ENCODE results near the gene RPS6KA4. TPM values are rescaled to one million over a fixed set of nuclear protein-coding genes. Genes with fewer than 3 reads are reported as not detected.

RPS6KA4 gene
- total RNA-seq, 1 donor from 2014 or later = 35.9 TPM

DNA sequence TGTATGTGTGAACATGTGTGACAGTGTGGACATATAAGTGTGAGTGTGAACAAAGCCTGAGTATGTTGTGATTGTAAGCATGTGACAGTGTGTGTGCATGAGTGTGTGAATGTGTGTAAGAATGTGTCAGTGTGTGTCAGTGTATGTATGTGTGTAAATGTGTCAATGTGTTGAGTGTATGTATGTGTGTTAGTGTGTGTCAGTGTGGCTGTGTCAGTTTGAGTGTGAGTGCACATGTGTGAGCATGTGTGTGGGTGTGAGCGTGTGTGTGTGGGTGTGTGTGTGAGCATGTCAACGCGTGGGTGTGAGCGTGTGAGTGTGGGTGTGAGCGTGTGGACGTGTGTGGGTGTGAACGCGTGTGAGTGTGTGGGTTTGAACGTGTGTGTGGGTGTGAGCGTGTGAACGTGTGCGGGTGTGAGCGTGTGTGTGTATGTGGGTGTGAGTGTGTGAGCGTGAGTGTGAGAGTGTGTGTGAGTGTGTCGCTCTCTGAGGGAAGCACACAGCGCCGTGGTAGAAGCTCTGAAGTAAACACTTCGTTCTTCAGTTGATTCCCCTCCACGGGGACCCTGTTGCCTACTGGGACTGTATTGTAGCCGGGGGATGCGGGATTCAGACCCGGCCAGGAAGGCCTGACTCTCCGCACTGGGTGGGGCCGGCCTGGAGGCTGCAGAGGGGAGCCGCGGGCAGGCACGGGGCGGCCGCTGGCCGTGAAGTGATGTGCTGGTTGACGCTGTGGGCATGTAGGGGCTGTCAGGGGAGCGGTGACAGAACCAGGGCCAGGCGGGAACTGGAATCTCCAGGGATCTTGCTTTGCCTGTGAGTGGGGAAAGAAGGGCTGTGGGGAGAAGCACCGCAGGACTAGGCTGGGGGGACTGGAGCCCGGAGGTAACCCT is 21.1 kb downstream of the RPS6KA4 start:
- Mint-ChIP-seq H3K36me3 (ENCODE audit: unreplicated experiment) (no peaks in the 10 kb centered on the region), H3K27ac (ENCODE audit: unreplicated experiment) (no peak overlapping the region), H3K4me1 (ENCODE audit: unreplicated experiment) (no peaks in the 10 kb centered on the region), H3K4me3 (ENCODE audit: unreplicated experiment) (no peak overlapping the region), H3K9me3 (ENCODE audit: unreplicated experiment) (no peaks in the 10 kb centered on the region), H3K27me3 (ENCODE audit: unreplicated experiment) (peaks cover 9% of the 10 kb centered on the region)
- no peak for DNase-seq (ENCODE audit: extremely low spot score, unreplicated experiment)
- TF ChIP-seq, protein P1, sequence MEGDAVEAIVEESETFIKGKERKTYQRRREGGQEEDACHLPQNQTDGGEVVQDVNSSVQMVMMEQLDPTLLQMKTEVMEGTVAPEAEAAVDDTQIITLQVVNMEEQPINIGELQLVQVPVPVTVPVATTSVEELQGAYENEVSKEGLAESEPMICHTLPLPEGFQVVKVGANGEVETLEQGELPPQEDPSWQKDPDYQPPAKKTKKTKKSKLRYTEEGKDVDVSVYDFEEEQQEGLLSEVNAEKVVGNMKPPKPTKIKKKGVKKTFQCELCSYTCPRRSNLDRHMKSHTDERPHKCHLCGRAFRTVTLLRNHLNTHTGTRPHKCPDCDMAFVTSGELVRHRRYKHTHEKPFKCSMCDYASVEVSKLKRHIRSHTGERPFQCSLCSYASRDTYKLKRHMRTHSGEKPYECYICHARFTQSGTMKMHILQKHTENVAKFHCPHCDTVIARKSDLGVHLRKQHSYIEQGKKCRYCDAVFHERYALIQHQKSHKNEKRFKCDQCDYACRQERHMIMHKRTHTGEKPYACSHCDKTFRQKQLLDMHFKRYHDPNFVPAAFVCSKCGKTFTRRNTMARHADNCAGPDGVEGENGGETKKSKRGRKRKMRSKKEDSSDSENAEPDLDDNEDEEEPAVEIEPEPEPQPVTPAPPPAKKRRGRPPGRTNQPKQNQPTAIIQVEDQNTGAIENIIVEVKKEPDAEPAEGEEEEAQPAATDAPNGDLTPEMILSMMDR (IDR thresholded peaks at IDR 0.05) = no peak

DNA sequence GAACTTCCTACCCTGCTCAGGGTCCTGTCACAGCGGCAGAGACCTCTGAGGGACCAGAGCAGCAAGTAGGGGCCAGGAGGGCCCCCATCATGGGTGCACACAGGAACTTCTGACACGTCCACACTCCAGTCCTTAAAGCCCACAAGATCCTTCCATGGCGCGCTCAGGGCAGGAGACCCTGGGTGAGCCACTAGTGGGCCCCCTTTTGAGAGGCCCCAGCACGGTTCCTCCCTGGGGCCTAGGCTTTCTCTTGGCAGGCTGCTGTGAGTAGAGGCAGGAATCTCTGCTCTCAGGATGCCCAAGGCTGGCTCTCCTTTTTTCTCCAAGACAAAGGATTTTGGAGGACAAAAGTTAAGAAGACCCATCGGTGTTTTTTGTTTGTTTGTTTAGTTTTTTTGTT is 22.4 kb downstream of the RPS6KA4 start:
- H3K4me3 Mint-ChIP-seq (ENCODE audit: unreplicated experiment) = no peak overlapping the region
- H3K36me3 Mint-ChIP-seq (ENCODE audit: unreplicated experiment) = no peaks in the 10 kb centered on the region
- TF ChIP-seq, protein P1 (IDR thresholded peaks at IDR 0.05) = no peak
- H3K27me3 Mint-ChIP-seq (ENCODE audit: unreplicated experiment) = peaks cover 15% of the 10 kb centered on the region
- H3K27ac Mint-ChIP-seq (ENCODE audit: unreplicated experiment) = no peak overlapping the region
- DNase-seq (ENCODE audit: extremely low spot score, unreplicated experiment) = no peak
- no peaks in the 10 kb centered on the region for H3K4me1 Mint-ChIP-seq (ENCODE audit: unreplicated experiment)
- H3K9me3 Mint-ChIP-seq (ENCODE audit: unreplicated experiment) = no peaks in the 10 kb centered on the region

DNA sequence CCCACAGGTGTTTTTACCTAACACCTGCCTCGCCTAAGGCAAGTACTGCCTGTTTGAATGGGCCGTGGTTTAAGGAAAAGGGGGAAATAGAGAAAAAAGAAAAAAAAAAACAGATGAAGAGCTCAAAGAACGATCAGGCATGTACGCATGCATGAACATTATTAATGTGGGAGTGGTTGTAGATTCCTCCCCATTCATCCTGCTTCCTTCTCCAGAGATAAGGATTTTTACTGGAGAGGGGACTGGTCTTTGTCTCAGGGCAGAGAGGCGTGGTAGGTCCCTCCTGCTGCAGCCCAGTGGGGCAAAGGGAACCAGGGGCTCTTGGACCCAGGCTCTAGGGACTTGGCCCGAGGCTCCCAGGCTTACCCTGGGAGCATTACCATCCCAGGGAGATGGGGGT is 23.1 kb downstream of the RPS6KA4 start:
- no peak overlapping the region for H3K4me3 Mint-ChIP-seq (ENCODE audit: unreplicated experiment)
- TF ChIP-seq, protein P1 (IDR thresholded peaks at IDR 0.05) = no peak
- no peaks in the 10 kb centered on the region for H3K36me3 Mint-ChIP-seq (ENCODE audit: unreplicated experiment)
- DNase-seq (ENCODE audit: extremely low spot score, unreplicated experiment) = no peak
- no peaks in the 10 kb centered on the region for H3K4me1 Mint-ChIP-seq (ENCODE audit: unreplicated experiment)
- no peaks in the 10 kb centered on the region for H3K9me3 Mint-ChIP-seq (ENCODE audit: unreplicated experiment)
- peaks cover 20% of the 10 kb centered on the region for H3K27me3 Mint-ChIP-seq (ENCODE audit: unreplicated experiment)
- H3K27ac Mint-ChIP-seq (ENCODE audit: unreplicated experiment) = no peak overlapping the region

DNA sequence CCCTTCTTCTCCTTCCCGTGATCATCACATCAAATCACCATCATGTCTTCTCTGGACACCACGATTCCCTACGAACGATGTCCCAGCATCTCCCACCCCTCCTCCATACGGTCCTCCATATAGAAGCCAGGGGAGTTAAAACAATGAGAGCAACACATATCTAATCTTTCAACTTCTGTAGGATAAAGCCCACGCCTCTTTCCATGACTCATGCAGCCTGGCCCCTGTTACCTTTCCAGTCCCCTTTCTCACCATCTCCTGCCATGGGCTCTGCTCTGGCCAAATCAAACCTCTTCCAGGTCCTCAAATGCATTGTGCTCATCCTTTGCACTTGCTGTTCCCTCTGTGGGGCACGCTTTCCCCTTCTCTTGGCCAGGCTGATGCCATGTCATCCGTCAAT is 23.6 kb downstream of the RPS6KA4 start:
- Mint-ChIP-seq H3K4me3 (ENCODE audit: unreplicated experiment) (no peak overlapping the region), H3K9me3 (ENCODE audit: unreplicated experiment) (no peaks in the 10 kb centered on the region), H3K27ac (ENCODE audit: unreplicated experiment) (no peak overlapping the region), H3K4me1 (ENCODE audit: unreplicated experiment) (no peaks in the 10 kb centered on the region), H3K36me3 (ENCODE audit: unreplicated experiment) (no peaks in the 10 kb centered on the region), H3K27me3 (ENCODE audit: unreplicated experiment) (peaks cover 24% of the 10 kb centered on the region)
- TF ChIP-seq, protein P1 (IDR thresholded peaks at IDR 0.05) = no peak
- DNase-seq (ENCODE audit: extremely low spot score, unreplicated experiment) = no peak

DNA sequence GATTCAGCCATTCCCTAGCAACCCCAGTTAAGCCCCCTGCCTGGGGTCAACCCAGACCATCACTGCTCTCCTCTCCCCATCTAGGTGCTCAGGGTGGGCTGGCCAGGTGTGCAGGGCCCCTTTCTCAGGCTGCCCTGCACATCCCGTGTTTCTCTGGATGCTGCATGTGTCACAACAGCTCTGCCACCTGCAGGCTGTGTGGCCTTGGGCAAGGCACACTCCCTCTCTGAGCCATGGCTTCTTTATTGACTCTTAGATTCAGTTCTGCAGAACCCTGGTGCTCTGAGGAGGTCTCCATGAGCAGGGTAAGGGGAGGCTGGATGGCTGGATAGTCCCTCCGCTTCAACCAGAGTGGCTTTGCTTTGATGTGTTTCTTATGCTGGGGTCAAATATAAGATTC is 24.6 kb downstream of the RPS6KA4 start:
- no peak overlapping the region for H3K4me3 Mint-ChIP-seq (ENCODE audit: unreplicated experiment)
- no peak overlapping the region for H3K27ac Mint-ChIP-seq (ENCODE audit: unreplicated experiment)
- TF ChIP-seq, protein P1 (IDR thresholded peaks at IDR 0.05) = no peak
- H3K36me3 Mint-ChIP-seq (ENCODE audit: unreplicated experiment) = no peaks in the 10 kb centered on the region
- H3K9me3 Mint-ChIP-seq (ENCODE audit: unreplicated experiment) = no peaks in the 10 kb centered on the region
- peaks cover 33% of the 10 kb centered on the region for H3K27me3 Mint-ChIP-seq (ENCODE audit: unreplicated experiment)
- no peak for DNase-seq (ENCODE audit: extremely low spot score, unreplicated experiment)
- no peaks in the 10 kb centered on the region for H3K4me1 Mint-ChIP-seq (ENCODE audit: unreplicated experiment)

Measured in osteocyte (in vitro differentiated cells).